DMS114 treated with DMSO at 0.1 percent for 48 hours (cell line): ENCODE data around the gene NCOA5.
"Not testable (repeated sequence)": the region's sequence is repeated elsewhere in the genome, so short reads cannot be mapped to it uniquely, and the experiment has no call there.

Experiments used
- DNase-seq: peaks from one replicate; lab custom pipeline; 2025; ENCODE audit not compliant: unreplicated experiment; lab: John Stamatoyannopoulos, UW

Gene NCOA5

GRCh38 chr20:46093531-46093930 is 3.8 kb upstream of the NCOA5 start:
- DNase-seq: no peak

- DNase-seq: not testable (repeated sequence)
Measured at GRCh38 chr20:46091622-46092535, 2.1 kb upstream of the NCOA5 start.

GRCh38 chr20:46089167-46089416 is 670 bp downstream of the NCOA5 start:
- DNase-seq: no peak

GRCh38 chr20:46088409-46089166 is 1.2 kb downstream of the NCOA5 start:
- DNase-seq: peak; percentile 11

- no peak for DNase-seq
Measured at GRCh38 chr20:46087161-46087560, 2.6 kb downstream of the NCOA5 start.

GRCh38 chr20:46085179-46085851 is 4.4 kb downstream of the NCOA5 start:
- DNase-seq: no peak

- no peak for DNase-seq
Measured at GRCh38 chr20:46084805-46085178, 5.0 kb downstream of the NCOA5 start.

GRCh38 chr20:46083531-46084061 is 6.2 kb downstream of the NCOA5 start:
- no peak for DNase-seq

GRCh38 chr20:46083101-46083500 is 6.7 kb downstream of the NCOA5 start:
- DNase-seq: no peak

GRCh38 chr20:46081074-46081473 is 8.7 kb downstream of the NCOA5 start:
- DNase-seq: no peak

- DNase-seq: no peak
Measured at GRCh38 chr20:46078954-46079353, 10.8 kb downstream of the NCOA5 start.

- no peak for DNase-seq
Measured at GRCh38 chr20:46077642-46078305, 12.0 kb downstream of the NCOA5 start.

GRCh38 chr20:46076806-46077205 is 13.0 kb downstream of the NCOA5 start:
- no peak for DNase-seq

GRCh38 chr20:46074006-46074405 is 15.8 kb downstream of the NCOA5 start:
- no peak for DNase-seq

GRCh38 chr20:46073443-46073842 is 16.3 kb downstream of the NCOA5 start:
- no peak for DNase-seq

GRCh38 chr20:46073024-46073423 is 16.7 kb downstream of the NCOA5 start:
- DNase-seq: no peak

- DNase-seq: no peak
Measured at GRCh38 chr20:46071573-46071972, 18.2 kb downstream of the NCOA5 start.

- no peak for DNase-seq
Measured at GRCh38 chr20:46070215-46070900, 19.4 kb downstream of the NCOA5 start.

GRCh38 chr20:46065691-46066090 is 24.1 kb downstream of the NCOA5 start:
- no peak for DNase-seq

- no peak for DNase-seq
Measured at GRCh38 chr20:46065006-46065405, 24.8 kb downstream of the NCOA5 start.

GRCh38 chr20:46063652-46064054 is 26.1 kb downstream of the NCOA5 start:
- no peak for DNase-seq
